ENCODE results near the gene ANKS1A. TPM values are rescaled to one million over a fixed set of nuclear protein-coding genes. Genes with fewer than 3 reads are reported as not detected.
"Not testable (repeated sequence)": the region's sequence is repeated elsewhere in the genome, so short reads cannot be mapped to it uniquely, and the experiment has no call there.

Gene ANKS1A
- polyA plus RNA-seq, 5 donors, result 20.2 to 27.5 (median 25.0) TPM

GRCh38 chr6:34877869-34878485 is 11.1 kb upstream of the ANKS1A start:
- no peak for DNase-seq

- DNase-seq, result not testable (repeated sequence)
Observed at GRCh38 chr6:34884073-34884472, 5.0 kb upstream of the ANKS1A start.

- DNase-seq, result no peak
Observed at GRCh38 chr6:34884996-34885395, 4.1 kb upstream of the ANKS1A start.

- DNase-seq, result not testable (repeated sequence)
Observed at GRCh38 chr6:34885837-34886236, 3.2 kb upstream of the ANKS1A start.

- peak; percentile 94 for DNase-seq
Observed at GRCh38 chr6:34887753-34888513, 1.1 kb upstream of the ANKS1A start, which contains the start of gene TAF11. Gene TAF11, minus strand, starts transcription at chr6:34888042. Its CDS starts 85 bp downstream, at chr6:34887957.

- DNase-seq, result no peak
Observed at GRCh38 chr6:34888514-34888856, 570 bp upstream of the ANKS1A start.

- DNase-seq, result no peak
Observed at GRCh38 chr6:34890533-34890925, 1.5 kb downstream of the ANKS1A start.

GRCh38 chr6:34891296-34891695 is 2.2 kb downstream of the ANKS1A start:
- DNase-seq, result no peak

- DNase-seq, result no peak
Observed at GRCh38 chr6:34894693-34895092, 5.6 kb downstream of the ANKS1A start.

- DNase-seq, result no peak
Observed at GRCh38 chr6:34897130-34897529, 8.1 kb downstream of the ANKS1A start.

GRCh38 chr6:34897716-34898115 is 8.7 kb downstream of the ANKS1A start:
- DNase-seq, result no peak

- DNase-seq, result not testable (repeated sequence)
Observed at GRCh38 chr6:34899748-34900147, 10.7 kb downstream of the ANKS1A start.

- no peak for DNase-seq
Observed at GRCh38 chr6:34900321-34901031, 11.4 kb downstream of the ANKS1A start.

GRCh38 chr6:34901930-34902329 is 12.9 kb downstream of the ANKS1A start:
- no peak for DNase-seq

GRCh38 chr6:34904990-34905613 is 16.0 kb downstream of the ANKS1A start:
- no peak for DNase-seq

- DNase-seq, result no peak
Observed at GRCh38 chr6:34906826-34907225, 17.8 kb downstream of the ANKS1A start.

- no peak for DNase-seq
Observed at GRCh38 chr6:34908194-34908593, 19.1 kb downstream of the ANKS1A start.

- DNase-seq, result no peak
Observed at GRCh38 chr6:34909320-34909883, 20.3 kb downstream of the ANKS1A start.

GRCh38 chr6:34911822-34912221 is 22.8 kb downstream of the ANKS1A start:
- DNase-seq, result no peak

- DNase-seq, result no peak
Observed at GRCh38 chr6:34912715-34913464, 23.8 kb downstream of the ANKS1A start.

- no peak for DNase-seq
Observed at GRCh38 chr6:34914358-34914757, 25.3 kb downstream of the ANKS1A start.
